ENCODE results near the gene WDTC1. TPM values are rescaled to one million over a fixed set of nuclear protein-coding genes. Genes with fewer than 3 reads are reported as not detected.

WDTC1 gene
- total RNA-seq, 1 donor from 2014 or later, result 28.6 TPM

- no peak for DNase-seq (ENCODE audit: low read depth)
- no peak for TF ChIP-seq CTCF (IDR thresholded peaks at IDR 0.05; ENCODE audit: insufficient read depth, low read length, poor library complexity, severe bottlenecking)
- Histone ChIP-seq H3K4me3 (ENCODE audit: low read depth, low read length) (no peak overlapping the region), H3K27me3 (ENCODE audit: control insufficient read depth, insufficient read depth, low read length) (no peaks in the 10 kb centered on the region), H3K36me3 (ENCODE audit: control insufficient read depth, insufficient read depth, low read length) (no peaks in the 10 kb centered on the region)
These were observed 69.1 kb downstream of the WDTC1 start for GRCh38 chr1:27303509-27303908.

- DNase-seq (ENCODE audit: low read depth), result no peak
- H3K27me3 ChIP-seq (ENCODE audit: control insufficient read depth, insufficient read depth, low read length), result no peaks in the 10 kb centered on the region
- no peak overlapping the region for H3K4me3 ChIP-seq (ENCODE audit: low read depth, low read length)
- no peaks in the 10 kb centered on the region for H3K36me3 ChIP-seq (ENCODE audit: control insufficient read depth, insufficient read depth, low read length)
- TF ChIP-seq CTCF (IDR thresholded peaks at IDR 0.05; ENCODE audit: insufficient read depth, low read length, poor library complexity, severe bottlenecking), result no peak
These were observed 71.6 kb downstream of the WDTC1 start for GRCh38 chr1:27306071-27306470.

- Histone ChIP-seq H3K27me3 (ENCODE audit: control insufficient read depth, insufficient read depth, low read length) (no peaks in the 10 kb centered on the region), H3K36me3 (ENCODE audit: control insufficient read depth, insufficient read depth, low read length) (no peaks in the 10 kb centered on the region), H3K4me3 (ENCODE audit: low read depth, low read length) (no peak overlapping the region)
- TF ChIP-seq CTCF (IDR thresholded peaks at IDR 0.05; ENCODE audit: insufficient read depth, low read length, poor library complexity, severe bottlenecking), result no peak
- no peak for DNase-seq (ENCODE audit: low read depth)
These were observed 72.7 kb downstream of the WDTC1 start for GRCh38 chr1:27306892-27307761.

GRCh38 chr1:27307874-27308598, 73.6 kb downstream of the WDTC1 start:
- no peak for DNase-seq (ENCODE audit: low read depth)
- no peak for TF ChIP-seq CTCF (IDR thresholded peaks at IDR 0.05; ENCODE audit: insufficient read depth, low read length, poor library complexity, severe bottlenecking)
- Histone ChIP-seq H3K4me3 (ENCODE audit: low read depth, low read length) (no peak overlapping the region), H3K36me3 (ENCODE audit: control insufficient read depth, insufficient read depth, low read length) (no peaks in the 10 kb centered on the region), H3K27me3 (ENCODE audit: control insufficient read depth, insufficient read depth, low read length) (no peaks in the 10 kb centered on the region)

GRCh38 chr1:27314169-27314568, 79.7 kb downstream of the WDTC1 start:
- TF ChIP-seq CTCF (IDR thresholded peaks at IDR 0.05; ENCODE audit: insufficient read depth, low read length, poor library complexity, severe bottlenecking), result no peak
- H3K27me3 ChIP-seq (ENCODE audit: control insufficient read depth, insufficient read depth, low read length), result no peaks in the 10 kb centered on the region
- no peak for DNase-seq (ENCODE audit: low read depth)
- no peak overlapping the region for H3K4me3 ChIP-seq (ENCODE audit: low read depth, low read length)
- no peaks in the 10 kb centered on the region for H3K36me3 ChIP-seq (ENCODE audit: control insufficient read depth, insufficient read depth, low read length)

Data from kidney epithelial cell (primary cell).